HG03520 (cell line): Measurements from ENCODE around the gene USP12.
"Not testable (repeated sequence)": the region's sequence is repeated elsewhere in the genome, so short reads cannot be mapped to it uniquely, and the experiment has no call there.

ENCODE experiments used
- ATAC-seq: cut with Tn5 transposase; IDR thresholded peaks from one replicate; pipeline ENCODE4 v1.9.1; 2021; ENCODE audit warnings: mild to moderate bottlenecking, moderate library complexity; ENCODE audit not compliant: unreplicated experiment

USP12 gene

GRCh38 chr13:27124571-27124970 lies 47.0 kb downstream of the USP12 start:
- ATAC-seq = no peak

GRCh38 chr13:27123445-27123844 lies 48.2 kb downstream of the USP12 start:
- ATAC-seq = not testable (repeated sequence)

- ATAC-seq = no peak
Measured at GRCh38 chr13:27122036-27122435, 49.6 kb downstream of the USP12 start.

DNA sequence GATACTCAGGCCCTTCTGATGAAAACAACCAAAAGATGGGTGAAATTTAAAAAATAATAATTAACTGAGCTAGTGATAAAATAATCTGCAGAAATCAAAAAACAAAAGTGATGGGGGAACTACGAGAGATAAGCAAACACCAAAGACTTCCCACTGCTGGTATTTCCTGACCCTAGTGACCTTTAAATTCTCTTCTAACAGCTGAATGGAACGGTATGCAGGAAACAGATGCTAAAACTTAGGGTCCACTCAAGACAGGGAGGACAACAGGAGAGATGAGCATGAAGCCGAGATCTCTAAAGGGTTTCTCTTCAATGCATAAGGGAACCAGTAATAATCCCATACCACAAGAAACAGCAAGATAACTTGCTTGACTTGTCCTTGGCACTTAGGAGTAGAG lies 50.8 kb downstream of the USP12 start:
- no peak for ATAC-seq

DNA sequence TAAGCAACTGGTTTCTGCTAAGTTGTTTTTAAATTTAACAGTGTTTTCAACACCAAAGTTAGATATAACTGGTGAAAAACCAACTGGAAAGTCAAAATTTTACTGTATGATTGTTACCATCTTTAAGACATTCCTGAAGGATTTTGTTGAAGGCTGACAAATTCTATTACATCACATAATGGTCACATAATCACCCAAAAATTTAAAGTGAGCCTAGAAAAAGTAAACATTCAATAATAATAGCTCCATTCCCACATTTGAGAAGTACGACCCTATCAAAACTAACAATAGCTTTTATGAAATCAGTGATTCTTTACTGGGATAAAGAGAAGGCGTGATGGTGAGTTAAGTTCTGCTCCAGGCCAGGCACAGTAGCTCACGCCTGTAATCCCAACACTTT lies 51.6 kb downstream of the USP12 start:
- no peak for ATAC-seq

- ATAC-seq = no peak
Measured at GRCh38 chr13:27118428-27119054, 53.1 kb downstream of the USP12 start.

DNA sequence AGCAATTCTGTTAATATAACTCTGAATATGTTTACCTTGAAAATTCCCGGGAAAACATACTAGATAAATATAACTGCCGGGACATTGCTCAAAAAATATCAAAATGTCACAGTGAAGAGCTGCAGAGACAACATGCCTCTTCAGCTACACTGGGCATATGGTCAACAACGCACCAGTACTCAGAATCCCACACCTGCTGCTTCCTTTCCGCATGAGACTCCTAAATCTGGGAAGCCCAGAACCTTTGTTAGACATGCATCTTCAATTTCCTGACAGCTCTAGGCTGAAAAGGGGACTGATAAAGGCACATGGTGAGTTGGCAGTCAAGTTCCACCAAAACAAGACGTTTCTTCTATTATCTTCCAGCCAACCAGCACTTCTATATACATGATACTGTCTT lies 53.7 kb downstream of the USP12 start:
- ATAC-seq = no peak

- no peak for ATAC-seq
Measured at GRCh38 chr13:27117158-27117557, 54.5 kb downstream of the USP12 start.

DNA sequence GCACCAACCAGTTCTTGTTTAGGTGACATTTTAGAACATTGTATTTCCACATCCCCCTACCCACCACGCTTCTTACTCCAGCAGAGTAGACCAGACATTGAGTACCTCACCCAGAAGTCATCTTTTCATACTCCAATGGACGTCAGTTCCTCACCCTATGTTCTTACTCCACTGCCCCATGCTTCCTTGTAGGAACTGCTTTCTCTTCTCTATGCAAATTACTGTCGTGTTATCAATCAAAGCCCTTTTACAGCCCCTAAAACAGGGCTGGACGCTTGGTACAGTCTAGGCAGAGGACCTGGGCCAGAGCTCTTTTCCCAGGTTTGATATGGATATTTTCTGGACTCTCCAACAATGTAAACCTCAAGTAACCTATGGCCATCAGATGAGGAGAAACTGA lies 58.2 kb downstream of the USP12 start:
- ATAC-seq = no peak

DNA sequence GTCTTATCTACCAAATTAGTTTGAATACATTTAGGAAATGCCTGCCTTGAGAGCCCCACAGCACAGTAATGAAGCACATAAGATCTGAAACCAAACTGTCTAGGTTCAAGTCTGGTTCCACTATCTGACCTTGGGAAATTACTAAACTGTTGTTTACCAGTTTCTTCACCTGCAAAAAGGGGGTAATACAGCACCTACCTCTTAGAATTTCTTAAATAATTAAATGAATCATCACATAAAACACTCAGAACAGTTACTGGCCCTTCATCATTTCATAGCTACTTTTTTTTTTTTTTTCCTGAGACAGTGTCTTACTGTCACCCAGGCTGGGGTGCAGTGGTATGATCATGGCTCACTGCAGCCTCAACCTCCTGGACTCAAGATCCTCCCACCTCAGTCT lies 59.6 kb downstream of the USP12 start:
- ATAC-seq = no peak

- no peak for ATAC-seq
Measured at GRCh38 chr13:27110056-27110746, 61.4 kb downstream of the USP12 start.

GRCh38 chr13:27106144-27106543 lies 65.5 kb downstream of the USP12 start:
- ATAC-seq = no peak

GRCh38 chr13:27104606-27105005 lies 67.0 kb downstream of the USP12 start:
- no peak for ATAC-seq

DNA sequence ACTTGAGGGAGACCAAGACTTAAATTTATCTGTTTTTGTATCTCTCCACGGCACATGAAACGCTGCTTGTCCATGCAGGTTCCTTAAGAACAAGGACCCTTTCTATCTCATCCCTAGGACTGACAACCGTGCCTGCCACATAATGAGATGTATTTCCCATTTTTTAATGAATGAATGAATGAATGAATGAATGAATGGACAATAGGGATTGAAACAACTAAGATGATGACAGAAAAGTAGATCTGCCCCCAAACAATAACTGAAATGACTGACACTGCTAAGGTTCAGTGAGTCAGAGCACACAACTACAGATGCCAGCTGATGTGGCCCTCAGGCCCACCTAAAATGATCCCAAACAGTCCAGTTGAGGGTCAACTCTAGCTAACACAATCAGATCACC lies 69.8 kb downstream of the USP12 start:
- ATAC-seq = no peak

- no peak for ATAC-seq
Measured at GRCh38 chr13:27101289-27101688, 70.3 kb downstream of the USP12 start.

GRCh38 chr13:27097691-27098090 lies 73.9 kb downstream of the USP12 start:
- no peak for ATAC-seq

GRCh38 chr13:27091451-27091850 lies 80.2 kb downstream of the USP12 start:
- ATAC-seq = no peak

GRCh38 chr13:27088619-27089018 lies 83.0 kb downstream of the USP12 start:
- no peak for ATAC-seq

DNA sequence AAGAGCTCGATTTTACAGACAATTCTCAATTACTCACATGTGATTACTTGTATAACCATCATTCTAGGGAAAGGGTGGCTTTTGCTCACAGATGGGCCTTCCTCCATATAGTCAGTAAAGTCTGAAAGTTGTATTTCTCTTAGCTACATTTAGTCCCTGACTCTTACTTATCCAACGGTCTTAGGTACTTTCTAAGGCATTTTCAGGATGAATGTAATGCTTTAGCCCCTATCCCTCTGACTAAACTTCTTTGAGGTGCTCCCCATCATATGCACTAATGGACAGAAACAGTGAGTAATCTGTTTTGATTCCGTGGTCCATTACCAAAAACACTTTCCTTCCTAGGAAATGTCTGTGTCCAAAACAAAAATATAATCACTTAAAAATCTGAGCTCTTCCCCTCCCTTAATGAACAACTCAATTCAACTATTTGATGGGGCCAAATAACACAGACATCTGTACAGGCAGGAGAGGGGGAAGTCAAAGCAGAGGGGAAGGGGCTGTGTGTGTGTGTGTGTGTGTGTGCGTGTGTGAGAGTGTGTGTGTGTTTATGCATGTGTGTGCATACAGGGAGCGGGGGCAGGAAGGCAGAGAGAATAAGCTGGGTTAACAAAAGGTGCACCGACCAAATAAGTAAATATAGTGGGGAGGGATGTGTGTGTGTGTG lies 84.9 kb downstream of the USP12 start:
- no peak for ATAC-seq

GRCh38 chr13:27083183-27083582 lies 88.4 kb downstream of the USP12 start:
- ATAC-seq = no peak

- no peak for ATAC-seq
Measured at GRCh38 chr13:27081893-27082679, 89.5 kb downstream of the USP12 start.
